ENCODE data around the gene HPCAL1. TPM values are rescaled to one million over a fixed set of nuclear protein-coding genes. Genes with fewer than 3 reads are reported as not detected.
A peak's percentile ranks its signal among the peaks of the same experiment; 100 is the strongest.

Gene HPCAL1
- total RNA-seq, 1 donor from 2014 or later, result 27.5 TPM

DNA sequence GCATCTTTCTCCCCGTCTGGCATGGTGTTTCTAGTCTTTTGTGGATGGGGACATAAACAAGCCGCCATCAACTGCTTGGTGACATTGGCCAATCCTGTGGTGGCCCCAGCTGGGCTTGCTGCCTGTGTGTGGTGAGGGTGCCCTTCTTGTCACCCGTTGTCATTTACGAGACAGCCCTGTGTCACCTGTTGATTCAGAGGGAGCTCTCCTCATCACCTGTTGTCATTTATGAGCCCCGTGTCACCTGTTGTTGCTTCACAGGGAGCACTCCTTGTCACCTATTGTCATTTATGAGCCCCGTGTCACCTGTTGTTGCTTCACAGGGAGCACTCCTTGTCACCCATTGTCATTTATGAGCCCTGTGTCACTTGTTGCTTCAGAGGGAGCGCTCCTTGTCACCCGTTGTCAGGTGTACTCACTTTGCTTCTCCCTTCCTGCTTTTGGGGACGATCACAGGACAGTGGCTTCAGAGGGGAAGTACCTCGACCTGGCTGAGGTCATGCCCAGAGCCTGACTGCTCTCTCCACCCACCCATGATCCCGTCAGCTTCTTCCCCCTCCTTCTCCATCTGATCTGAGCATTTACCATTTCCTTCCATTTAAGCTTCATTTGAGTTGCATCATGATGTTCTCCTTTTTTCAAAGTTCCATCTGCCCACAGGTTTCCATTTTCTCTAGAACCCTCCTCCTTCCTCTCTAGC, 29.1 kb downstream of the HPCAL1 start:
- ATAC-seq (peak; percentile 25), DNase-seq (ENCODE audit: low spot score) (no peak)

DNA sequence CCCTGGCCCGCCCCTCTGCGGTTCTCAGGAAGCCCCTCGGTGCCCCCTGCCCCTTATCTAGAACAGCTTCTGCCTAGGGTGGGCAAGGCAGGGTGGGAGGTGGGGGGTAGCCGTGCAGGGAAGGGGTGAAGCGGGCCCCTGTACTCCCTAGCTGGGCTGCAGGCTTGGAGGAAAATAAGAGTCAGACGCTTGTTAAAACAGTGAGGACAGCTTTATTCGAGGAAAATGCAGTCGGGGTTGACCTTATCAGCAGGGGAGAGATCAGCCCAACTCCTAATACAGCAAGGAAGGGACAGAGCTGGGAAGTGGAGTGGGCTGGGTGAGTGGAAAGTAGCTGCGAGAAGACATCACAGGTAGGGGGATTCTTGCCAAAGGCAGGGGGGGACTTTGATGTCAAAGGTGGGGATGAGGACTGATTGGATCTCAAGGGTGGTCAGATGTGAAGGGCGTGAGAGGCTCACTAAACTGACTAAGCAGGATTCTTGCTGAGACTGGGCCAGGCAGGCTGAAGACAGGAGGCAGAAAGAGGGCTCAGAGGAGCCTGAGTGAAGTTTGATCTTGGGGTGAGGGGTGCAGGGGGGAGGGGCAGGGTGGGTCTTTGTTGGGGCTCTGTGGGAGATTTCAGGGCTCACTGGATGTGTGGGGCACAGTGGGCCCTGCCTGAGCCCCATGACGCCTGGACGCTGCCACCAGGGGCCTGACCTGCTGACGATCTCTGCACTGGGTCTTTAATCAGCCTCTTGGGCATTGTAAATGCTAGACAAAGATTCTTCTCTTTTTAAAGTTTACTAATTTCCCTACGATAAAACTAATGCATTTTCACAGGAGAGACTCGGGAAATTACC, 29.9 kb downstream of the HPCAL1 start:
- ATAC-seq, result no peak
- no peak for DNase-seq (ENCODE audit: low spot score)

DNA sequence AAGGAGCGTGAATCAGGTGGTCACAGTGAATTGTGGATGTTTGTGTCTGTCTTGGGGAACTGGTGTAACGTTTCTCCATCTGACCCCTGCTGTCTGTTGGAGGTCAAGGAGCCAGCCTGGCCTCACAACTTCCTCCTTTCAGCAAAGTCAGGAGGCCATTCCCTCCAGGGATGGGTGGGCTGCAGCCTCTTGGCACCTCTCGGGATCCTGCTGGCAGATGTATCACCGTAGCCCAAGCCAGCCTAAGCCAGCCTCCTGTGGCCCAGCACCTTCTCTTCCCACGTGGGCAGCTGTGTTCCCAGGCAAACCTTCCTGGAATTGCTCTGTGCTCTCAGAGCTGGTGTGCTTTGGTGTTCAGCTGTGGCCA, 30.5 kb downstream of the HPCAL1 start:
- DNase-seq (ENCODE audit: low spot score) (no peak), ATAC-seq (peak; percentile 23)

DNA sequence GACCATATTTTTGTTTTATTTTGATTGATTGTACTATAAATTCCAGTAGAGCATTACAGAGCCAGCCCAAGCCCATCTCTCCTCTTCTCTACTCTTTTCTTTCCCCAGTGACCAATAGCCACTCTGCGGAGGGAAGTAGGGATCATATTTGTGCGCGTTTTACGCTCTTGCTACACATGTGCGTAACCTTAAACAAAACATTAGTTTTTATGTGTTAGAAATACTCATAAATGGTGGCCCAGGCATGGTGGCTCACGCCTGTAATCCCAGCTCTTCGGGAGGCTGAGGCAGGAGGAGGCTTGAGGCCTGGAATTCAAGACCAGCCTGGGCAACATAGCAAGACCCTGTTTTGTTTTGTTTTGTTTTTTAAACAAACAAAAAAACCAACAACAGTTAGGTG, 31.3 kb downstream of the HPCAL1 start:
- DNase-seq (ENCODE audit: low spot score) (no peak), ATAC-seq (no peak)

DNA sequence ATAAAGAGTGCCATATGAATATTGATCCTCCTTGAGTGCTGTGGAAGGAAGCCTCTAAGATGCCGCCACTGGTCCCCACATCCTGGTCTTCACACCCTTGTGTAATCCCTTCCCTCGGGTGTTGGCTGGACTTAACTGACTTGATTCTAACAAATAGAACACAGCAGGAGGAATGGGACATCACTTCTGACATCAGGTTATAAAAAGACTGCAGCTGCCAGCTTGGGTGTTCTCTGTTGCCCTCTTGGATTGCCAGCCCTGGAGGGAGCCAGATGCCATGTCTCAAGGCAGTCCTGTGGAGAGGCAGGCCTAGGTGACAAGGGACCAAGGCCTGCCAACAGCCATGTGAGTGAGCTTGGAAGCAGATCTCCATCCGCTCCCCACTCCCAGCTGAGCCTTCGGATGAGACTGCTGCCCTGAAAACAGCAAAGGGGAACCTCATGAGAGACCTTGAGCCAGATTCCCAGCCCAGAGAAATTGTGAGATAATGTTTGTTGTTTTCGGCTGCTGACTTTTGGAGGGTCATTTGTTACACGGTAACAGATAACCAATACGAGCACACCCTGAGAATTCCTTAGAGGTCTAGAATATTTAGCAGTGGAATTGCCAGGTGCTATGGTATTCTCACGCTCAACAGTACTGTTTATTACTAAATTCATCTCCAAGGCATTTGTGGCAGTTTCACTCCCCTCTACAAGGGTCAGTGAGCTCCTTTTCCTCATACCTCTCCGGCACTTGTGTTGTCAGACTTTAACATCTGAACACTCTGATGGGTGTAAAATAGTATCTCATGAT, 32.5 kb downstream of the HPCAL1 start:
- DNase-seq (ENCODE audit: low spot score) (no peak), ATAC-seq (no peak)

DNA sequence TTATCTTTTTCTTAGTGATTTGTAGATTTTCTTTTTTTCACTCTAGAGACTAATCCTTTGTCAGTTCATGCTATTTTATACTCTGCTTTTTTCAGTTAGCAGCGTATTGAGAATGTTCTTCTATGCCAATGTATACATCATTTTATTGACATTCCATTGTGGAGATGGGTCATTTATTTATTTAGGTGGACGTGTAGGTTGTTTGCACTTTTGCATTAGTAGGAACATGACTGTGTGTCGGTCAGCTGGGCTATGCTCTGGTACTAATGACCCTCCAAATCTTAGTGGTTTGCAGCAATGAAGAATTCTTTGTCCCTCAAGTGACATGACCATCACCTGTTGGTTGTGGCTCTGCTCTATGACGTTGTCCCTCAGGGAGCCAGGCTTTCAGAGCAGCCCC, 33.6 kb downstream of the HPCAL1 start:
- ATAC-seq (no peak), DNase-seq (ENCODE audit: low spot score) (no peak)

DNA sequence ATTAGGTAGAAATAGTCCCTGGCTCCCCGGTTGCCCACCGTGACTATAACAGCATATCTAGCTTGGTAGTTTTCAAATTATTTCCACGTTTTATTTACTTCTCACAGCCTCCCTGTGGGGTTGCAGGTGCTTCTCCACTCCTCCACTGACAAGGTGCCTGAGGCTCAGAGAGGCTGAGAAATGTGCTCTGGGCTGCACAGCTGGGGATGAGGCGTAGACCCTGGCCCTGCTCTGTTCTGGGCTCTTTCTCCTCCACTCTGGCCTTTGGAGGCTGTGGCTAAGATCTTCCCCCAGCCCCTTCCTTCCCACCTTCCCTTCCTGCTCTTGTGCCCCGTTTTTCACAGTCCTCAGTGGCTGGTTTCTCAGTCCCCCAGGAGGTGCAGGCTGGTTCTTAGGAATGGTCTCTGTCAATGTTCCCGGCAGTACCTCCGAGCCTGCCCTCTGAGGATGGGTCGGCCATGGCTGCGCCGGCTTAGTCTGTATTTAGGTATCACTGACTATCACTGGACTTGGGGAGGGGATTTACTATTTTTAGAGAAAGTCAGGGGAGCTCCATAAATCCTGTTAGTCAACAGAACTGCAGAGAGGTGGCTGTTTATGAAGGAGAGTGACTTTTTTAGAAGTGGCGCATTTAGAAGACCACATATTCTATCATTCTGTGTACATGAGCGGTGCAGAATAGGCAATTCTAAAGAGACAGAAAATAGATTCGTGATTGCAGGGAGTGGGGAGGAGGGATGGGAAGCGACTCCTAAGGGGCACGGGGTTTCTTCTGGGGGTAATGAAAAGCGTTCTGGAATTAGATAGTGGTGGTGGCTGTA, 35.0 kb downstream of the HPCAL1 start:
- DNase-seq (ENCODE audit: low spot score), result no peak

DNA sequence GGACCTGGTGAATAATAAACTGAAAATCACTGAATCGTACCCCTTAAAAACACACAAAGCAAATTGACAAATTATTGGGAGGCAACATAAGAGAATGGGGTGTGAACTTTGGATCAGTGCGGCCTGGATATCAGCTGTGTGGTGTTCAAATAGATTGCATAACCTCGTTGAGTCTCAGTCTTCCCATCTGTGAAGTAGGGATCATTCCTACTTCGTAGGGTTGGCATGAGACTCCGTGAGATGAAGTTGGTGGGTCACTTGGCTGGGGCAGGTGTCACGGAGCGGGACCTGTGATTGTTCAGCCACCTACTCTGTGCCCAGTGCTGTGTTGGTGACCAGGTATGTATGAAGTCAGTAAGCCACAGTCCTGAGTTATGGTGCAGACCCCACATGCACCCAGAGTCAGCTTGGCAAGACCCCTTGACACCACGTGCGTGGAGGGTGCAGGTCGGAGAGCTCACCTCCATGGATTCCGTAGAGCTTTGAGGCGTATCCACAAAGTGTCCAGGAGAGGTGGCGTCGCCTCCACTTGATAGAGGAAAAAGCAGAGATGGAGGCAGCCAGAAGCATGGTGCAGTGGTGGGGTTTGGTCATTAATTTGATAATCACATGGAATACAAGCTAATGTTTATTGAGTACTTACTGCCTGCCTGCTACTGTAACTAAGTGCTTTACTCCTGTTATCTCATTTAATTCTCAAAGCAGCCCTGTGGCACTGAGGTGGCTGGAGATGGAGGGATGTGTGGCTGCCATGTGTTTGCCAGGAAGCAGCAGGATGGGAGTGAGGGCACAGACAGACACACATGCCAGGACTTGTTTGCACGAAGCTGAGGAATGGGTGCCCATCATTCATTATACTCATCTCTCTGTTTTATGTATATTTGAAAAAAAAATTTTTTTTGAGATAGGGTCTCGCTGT, 35.8 kb downstream of the HPCAL1 start:
- DNase-seq (ENCODE audit: low spot score) (no peak), ATAC-seq (peak; percentile 50)

More for the DNA sequence above, 35.0 kb downstream of the HPCAL1 start:
- ATAC-seq, result no peak

DNA sequence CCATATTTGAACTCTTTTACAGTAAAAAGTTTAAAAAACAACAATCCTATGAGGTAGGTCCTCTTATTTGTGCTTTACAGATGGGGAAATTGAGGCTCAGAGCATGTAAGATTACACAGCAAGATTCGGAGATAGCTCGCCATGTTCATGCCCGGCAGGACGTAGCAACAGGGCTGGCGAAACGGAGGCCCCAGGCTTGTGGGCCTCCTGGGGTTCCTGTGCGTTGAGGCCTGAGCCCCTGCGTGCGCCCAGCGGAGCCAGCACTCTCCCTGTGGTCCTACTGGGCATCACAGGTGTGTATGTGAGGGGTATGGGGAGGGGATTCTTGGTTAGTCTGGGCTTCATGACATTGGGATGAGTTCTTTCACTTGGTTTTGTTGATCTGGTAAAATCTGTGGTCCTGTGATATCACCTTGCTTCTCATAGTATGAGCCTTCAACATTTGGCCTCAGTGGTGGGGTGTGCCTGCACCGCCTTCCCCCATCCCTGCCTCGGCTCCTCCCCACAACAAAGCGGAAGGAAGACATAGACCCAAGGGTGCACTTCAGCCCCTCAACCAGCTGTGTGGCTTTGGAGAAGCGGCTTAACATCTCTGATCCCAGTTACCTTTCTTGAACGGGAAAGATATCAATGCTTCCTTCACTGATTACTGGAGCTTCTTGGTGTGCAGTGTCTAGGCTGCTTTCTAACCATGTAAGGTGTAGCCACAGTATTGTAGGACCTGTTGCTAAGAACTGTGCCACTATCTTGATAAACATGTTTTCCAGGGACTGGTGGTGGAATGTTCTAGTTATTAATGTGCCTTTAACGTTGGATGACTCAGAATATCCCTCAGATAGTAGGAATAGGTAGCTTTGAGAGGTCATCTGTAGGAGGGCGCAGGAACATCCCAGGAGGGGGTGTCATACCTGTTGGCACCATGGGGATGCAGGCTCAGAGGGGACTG, 37.2 kb downstream of the HPCAL1 start:
- DNase-seq (ENCODE audit: low spot score) (no peak), ATAC-seq (no peak)

DNA sequence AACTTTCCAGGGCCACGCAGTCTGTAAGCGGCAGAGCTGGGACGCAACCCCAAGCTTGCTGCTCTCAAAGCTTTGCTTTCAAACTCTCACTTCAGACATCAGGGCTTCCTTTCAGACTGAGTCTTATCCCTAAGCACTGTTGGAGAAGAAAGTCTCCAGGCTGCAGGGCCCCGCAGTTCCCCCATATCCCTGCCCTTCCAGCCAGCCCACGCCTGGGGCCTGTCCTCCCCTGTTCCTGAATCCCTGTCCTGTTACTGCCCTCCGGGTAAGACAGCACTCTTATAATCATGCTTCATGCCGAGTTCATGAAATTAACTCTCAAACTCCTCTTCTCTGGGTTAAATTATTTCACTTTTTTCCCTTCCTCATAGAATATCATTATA, 37.9 kb downstream of the HPCAL1 start:
- DNase-seq (ENCODE audit: low spot score), result no peak
- ATAC-seq, result no peak

DNA sequence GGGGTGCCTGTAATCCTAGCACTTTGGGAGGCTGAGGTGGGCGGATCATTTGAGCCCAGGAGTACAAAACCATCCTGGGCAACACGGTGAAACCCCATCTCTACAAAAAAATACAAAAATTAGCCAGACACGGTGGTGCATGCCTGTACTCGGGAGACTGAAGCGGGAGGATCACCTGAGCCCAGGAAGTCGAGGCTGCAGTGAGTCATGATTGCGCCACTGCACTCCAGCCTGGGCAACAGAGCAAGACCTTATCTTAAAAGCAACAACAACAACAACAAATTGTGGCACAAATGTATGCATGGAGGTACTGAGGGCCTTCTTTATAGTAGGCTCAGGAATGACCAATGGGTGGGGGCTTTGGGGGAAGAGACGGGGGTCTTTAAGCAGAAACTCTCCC, 38.5 kb downstream of the HPCAL1 start:
- no peak for ATAC-seq
- no peak for DNase-seq (ENCODE audit: low spot score)

DNA sequence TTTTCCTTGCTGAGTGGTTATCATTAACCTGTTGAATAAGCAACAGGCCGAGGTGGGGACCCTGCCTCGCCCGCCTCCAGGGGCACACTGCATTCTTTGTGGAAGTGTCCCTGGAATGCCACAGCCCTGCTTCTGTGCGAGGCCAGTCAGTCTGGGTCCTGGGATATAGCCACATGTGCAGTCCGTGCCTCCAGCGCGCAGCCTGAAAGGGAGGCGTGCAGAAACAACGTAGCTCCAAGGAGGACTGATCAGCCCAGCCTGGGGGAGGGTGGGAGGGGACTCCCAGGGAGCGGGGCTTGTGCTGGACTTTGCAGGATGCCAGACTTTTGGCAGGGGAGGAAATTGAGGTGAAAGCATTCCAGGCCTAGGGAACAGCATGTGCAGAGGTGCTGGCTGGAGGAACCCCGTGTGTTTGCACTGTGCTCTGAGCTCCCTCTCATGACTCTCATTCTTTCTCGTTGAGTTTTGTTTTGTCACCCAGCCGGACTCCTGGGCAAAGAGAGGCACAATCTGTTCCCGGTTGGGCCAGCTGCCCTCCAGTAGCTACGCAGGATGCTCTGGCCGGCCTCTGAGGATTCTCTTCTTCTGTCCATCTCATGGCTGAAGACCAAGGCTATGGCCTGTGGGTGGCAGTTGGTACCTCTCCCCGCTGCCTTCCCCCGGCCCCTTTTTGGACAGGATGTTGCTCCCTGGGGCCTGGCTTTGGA, 39.7 kb downstream of the HPCAL1 start:
- DNase-seq (ENCODE audit: low spot score) (no peak), ATAC-seq (no peak)

DNA sequence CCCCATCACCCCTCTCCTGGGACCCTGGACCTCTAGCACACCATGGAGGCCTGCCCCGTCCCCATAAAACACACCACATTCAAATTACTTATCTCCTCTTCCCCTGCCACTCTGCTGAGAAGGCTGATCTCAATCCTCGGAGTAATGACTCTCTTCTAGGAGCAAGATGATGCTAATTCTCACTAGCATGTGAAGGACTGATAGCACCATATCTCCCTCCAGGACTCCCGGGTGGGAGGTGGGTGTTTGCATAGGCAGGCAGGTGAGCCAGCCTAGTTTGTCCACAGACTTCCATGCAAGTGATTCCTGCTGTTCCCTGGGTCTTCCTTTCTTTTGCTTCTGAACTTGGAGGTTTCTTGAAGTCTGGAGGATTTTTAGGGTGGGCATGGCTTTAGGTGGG, 40.5 kb downstream of the HPCAL1 start:
- no peak for ATAC-seq
- DNase-seq (ENCODE audit: low spot score), result no peak

DNA sequence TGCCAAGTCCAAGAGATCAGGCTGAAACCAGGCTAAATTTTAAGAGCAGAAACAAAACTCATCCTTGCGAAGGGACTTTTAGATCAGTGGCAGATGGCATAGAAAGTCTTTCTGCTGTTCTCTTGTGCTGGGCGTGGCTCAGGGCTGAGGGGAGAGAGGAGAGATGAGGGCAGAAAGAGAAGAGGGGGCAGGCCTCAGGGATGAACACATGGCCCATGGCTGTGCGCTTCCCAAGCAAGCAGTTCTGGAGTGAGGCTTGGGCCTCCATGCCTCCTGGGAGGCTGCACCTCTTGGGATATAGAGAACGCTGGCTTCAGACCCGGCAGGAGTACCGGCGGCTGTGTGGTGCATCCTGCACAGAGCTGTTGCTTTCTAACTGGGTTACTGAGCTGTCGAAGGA, 41.0 kb downstream of the HPCAL1 start:
- ATAC-seq, result no peak
- DNase-seq (ENCODE audit: low spot score), result no peak

DNA sequence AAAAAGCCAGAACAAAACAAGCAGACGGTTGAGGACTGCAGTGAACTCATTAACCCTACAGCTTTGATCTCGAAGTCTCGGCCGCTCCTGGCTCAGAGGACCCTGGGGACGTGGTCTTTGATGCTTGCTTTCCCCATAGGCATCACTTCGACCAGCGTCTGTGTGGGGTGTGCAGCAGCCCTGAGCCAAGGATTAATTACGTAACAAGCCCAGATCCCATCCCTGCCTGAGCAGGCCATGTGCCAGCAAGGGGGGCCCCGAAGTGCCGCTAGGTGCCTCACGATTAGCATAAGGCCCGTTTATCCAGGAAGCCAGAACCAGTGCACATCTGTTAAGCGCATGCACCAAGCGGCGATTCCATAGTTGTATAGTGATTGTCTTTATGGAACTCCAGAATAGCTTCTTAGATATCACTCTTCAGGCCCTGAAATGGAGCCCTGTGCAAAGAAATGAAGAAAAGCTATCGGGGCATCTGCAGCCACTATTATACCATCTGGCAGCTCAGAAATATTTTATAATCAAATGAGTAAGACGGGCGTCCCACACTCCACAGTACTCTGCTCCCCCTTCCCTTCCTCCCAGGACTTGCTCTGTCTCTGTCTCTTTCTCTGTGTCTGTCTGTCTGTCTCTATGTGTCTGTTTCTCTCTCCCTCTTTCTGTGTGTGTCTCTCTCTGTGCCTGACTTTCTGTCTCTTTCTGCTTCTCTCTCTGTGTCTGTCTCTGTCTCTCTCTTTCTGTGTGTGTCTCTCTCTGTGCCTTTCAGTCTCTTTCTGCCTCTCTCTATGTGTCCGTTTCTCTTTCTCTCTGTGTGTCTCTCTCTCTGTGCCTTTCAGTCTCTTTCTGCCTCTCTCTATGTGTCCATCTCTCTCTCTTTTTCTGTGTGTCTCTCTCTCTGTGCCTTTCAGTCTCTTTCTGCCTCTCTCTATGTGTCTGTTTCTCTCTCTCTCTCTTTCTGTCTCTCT, 41.7 kb downstream of the HPCAL1 start:
- no peak for DNase-seq (ENCODE audit: low spot score)
- ATAC-seq, result no peak

DNA sequence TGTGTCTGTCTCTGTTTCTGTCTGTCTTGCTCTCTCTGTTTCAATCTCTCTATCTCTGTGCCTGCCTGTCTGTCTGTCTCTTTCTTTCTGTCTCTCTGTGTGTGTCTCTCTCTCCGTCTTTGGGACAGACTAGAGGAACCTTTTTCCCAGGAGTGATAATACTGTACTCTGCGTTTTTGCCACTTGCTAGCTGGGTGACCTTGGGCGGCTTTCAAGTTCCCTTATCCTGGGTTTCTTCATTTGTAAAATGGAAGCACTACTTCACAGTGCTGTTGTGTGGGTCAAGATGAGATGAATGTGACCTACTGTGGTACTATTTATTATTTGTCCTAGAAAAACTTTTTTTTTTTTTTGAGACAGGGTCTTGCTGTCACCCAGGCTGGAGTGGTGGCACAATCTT, 42.4 kb downstream of the HPCAL1 start:
- DNase-seq (ENCODE audit: low spot score) (no peak), ATAC-seq (no peak)

DNA sequence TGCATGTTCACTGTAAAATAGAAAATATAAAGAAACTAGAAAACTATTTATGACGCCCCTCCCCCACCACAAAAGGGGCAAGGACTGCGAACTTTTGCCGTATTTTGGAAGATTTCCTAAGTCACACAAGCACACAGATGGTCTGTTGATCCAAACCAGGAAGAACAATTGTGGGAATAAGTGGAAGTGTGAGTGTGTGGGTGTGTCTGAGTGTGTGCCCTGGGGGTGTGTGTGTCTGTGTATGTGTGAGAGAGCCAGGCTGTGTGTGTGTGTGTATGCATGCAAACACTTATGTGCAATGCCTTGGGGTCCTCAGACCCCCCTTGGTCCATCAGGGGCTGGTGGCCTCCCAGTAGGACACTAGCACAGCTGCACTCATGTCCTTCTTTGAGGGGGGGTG, 43.1 kb downstream of the HPCAL1 start:
- ATAC-seq (no peak), DNase-seq (ENCODE audit: low spot score) (no peak)

All from left lobe of liver (tissue), 2 donors.